ENCODE measurements around the gene NR2C2AP.

NR2C2AP gene

DNA sequence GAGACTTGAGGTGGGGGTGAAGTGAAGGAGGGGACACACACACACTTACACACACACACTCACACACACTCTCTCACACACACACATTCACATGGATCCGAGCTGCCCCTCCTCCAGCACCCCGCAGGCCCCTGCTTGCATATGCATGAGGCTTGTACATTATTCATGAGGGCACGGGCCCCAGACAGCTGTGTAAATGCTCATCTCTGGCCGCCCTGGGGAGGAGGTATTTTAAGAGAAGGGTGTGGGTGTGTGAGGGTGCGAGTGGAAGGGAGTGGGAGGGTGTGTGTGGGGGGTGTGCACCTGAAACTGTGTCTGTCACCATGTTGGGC is 10.9 kb upstream of the NR2C2AP start:
- no peak for DNase-seq

DNA sequence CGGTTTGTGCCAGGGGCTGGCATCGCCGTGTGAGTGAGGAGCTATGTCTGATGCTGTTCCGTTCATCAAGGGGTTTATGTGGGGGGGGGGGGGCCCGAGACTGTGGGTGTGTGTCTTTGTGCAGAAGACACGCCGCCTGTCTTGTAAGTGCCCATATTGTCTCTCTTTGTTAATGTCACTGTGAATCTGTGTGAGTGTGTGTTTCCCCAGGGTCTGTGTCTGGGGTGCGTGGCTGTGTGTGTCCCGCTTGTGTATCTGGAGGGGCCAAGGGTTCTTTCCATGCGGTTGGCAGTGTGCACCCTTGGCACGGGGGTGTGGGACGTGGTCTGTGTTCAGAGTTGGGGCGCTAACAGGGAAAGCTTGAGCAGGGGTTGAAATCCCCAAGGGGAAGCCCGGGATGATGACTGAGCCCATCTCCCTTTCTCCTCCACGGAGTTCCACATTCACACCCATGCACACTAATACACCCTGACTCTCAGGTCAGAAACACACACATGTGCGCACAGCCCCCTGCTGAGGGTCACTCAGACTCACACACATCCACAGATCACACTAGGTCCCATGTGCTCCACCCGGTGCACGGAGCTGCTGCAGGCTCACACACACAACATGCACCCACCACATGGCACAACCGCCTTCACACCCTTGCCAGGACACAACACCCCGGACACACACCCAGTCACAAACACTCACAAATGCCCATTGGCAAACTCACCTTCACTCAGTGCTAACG is 10.4 kb upstream of the NR2C2AP start:
- DNase-seq = no peak

DNA sequence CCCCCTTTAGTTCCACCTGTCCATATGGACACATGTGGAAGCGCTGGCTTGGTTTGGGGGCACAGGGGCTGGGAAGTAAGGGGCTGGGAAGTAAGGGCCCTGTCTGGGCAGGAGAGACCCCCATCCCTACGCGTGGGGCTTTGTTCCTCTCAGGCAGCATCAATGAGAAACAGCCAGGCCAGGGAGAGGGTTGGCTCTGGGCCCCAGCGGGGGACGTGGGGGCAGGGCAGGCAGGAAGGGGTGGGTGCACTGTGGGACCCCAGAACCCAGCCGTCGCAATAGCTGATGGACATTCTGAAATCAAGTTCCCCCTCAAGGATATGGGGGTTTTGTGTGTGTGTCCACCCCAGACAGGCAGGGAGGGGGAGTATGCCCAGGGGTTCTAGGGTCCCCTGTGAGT is 9.7 kb upstream of the NR2C2AP start:
- no peak for DNase-seq

DNA sequence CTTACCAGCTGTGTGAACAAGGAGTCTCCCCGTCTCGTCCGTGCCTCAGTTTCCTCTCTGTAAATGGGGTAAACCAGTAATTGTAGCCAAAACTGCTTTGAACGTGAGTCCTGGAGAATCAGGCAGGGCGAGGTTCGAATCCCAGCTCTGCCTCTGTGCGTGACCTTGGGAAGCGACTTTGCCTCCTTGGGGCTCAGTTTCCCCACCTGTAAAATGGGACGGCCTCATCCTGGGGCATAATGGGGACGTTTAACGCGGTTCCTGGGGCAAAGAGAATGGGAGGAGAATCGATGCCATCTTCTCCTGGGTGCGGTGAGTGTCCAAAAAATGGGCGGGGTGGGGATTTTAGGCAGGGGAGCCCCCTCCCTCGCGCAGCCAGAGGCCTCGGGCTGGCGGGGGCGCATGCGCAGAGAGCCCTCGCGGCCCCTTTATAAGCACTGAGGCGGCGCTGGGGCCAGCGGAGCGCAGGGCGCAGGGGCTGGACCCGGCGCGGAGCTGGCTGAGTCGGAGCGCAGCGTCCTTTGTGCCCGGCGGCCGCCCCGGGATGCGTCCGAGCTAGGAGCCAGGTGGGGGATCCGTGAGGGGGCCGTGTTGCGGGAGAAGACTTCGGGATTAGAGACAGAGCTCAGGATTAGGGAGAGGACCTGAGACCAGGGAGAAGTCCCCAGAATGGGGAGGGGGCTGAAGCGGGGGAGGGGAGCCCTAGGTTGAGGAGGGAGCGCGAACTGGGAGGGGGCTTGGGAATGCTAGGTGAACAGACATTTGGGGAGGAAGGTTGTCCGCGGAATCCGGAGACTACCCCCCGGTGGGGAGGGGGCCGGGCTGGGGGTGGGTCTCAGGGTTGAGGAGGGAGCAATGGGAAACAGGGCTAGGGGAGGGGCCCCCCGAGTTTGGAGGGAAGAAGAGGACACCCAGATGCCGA is 8.5 kb upstream of the NR2C2AP start, which contains the start of gene NCAN:
NCAN (plus strand) TSS at position 460 of the 922 bp plus-strand sequence. CDS start 4,996 bp downstream, outside the sequence.
- DNase-seq = no peak

DNA sequence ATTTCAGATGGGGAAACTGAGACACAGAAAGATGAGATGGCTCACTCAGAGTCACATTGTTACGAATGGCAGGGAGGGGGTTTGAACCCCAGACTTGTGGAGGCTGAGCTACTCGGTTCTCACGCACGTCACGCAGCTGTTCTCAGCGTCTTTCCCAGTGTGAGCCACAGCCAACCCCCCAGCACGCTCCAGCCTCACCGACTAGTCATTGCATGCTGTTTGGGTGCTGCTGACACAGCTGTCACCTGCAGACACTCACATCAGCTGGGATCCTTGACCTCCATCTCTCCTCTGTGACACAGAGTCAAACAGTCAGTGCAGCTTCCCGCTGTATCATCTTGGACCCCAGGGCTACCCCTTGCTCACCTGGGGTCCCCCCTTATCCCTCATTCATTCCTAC is 6.2 kb upstream of the NR2C2AP start:
- no peak for DNase-seq

DNA sequence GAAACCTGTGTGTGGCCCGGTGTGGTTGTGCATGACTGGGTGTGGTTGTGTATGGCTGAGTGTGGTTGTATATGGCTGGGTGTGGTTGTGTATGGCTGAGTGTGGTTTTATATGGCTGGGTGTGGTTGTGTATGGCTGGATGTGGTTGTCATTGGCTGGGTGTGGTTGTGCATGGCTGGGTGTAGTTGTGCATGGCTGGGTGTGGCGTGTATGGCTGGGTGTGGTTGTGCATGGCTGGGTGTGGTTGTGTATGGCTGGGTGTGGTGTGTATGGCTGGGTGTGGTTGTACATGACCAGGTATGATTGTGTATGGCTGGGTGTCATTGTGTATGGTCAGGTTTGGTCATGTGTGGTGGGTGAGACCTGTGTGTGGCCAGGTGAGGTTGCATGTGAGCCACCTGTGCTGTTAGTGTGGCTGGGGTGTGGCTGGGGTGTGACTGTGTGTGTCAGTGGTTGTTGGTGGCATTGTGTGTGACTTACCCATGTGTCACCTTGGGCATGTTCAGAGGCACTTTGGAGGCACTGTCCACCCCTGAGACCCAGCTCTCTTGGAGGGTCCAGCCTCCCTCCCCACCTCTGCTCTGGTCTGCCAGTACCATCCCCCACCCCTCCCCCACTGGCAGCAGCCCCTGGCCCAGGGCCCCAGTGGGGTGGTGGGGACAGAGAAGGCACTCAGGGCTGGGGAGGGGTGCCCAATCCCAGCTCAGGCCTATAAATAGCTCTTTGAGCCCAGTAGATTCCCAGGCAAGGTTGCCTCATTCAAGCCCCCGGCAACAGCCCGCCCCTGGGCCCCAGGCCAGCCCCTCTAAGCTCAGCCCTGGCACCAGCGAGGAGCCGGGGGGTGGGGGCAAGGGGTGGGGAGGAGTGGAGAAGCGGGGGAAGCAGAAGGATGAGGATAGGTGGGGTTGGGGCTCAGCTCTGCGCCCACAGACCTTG is 4.7 kb upstream of the NR2C2AP start:
- DNase-seq = no peak

DNA sequence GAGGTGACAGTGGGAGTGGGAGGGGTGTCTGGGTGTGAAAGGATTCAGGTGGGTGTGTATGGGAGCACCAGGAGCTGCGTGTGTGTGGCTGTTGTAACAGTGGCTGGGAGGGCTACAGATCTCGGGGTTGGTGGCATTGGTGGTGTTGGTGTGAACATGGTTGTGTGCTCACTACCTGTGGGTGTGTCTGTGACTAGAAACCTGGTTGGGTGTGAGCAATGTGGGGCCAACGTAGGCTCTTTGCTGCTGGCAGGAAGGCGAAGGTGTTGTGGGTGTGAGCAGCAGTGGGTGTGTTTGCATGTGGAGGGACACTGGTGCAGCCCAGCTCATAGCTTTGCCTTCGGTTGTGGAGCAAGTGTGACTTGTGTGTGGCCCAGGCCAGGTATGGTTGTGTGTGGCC is 3.7 kb upstream of the NR2C2AP start:
- no peak for DNase-seq

DNA sequence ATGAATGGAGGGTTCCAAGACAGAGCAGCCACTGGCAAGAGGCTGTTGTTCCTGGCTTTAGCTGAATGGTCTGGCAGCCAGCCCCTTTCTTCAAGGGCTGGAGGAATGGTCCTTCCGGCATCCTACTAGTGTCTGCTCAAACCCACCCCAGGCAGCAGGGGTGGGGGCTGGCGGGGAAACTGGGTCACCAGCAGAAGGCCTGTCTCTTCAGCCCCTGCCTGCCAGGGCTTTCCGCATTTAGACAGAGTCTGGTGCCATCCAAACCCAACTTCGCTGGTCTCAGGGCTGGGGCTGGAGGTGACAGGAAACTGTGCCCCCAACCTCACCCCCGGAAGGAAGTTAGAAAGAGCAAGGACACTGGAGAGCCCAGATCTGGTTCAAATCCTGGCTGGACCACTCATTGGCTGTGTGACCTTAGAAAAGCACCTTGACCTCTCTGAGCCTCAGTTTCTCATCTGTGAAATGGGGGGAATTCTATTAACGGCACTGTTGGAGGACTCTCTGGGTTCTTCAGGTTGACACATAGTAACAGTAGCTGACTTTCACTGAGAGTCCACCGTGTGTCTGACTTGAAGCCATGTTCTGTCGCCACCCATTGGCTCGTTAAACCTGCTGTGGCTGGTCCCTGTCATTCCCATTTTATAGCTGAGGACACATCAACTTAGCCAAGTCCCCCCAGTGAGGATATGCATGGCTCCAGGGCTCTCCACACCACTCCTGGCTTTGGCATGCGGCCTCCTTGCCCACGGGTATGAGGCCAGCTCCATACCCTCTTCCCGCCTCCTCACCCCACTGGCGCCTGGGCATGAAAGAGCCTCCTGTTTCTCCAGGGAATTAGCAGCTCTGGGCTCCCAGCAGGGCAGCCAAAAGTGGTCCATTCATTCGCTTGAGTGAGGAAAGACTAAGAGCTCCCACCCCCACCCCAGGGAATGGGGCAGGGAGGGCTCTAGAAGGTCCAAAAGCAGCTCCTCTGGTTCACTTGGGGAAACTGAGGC is 2.5 kb upstream of the NR2C2AP start:
- DNase-seq = no peak

DNA sequence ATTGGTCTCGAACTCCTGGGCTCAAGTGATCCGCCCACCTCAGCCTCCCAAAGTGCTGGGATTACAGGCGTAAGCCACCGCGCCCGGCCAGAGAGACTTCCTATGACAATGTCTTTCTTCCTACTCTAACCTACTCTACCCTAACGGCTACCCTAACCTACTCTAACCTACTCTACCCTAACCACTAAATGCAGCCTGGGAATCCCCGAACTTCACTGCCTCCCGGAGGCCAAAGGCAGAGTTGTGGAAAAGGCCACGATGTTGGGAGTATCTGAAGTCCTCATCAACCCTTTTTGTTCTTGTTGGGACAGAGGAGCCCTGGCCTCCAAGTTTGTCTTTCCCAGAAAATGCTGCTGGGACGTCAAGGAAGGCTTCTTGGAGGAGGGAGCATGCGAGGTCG is 967 bp upstream of the NR2C2AP start:
- no peak for DNase-seq

DNA sequence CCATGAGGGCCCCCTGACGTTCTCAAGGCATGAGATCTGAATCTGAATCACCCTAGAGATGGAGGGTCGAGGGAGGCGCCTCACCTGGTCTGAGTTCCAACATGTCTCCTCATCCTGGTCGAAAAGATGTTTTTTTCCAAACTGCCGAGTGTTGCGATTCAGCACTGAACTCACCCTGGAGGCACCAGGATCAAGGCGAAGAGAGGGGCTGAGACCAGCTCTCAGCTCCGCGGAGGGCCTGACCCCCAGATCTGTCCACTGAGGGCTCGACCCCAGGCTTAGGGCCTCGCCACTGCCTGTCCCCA is 555 bp downstream of the NR2C2AP start:
- DNase-seq = no peak

DNA sequence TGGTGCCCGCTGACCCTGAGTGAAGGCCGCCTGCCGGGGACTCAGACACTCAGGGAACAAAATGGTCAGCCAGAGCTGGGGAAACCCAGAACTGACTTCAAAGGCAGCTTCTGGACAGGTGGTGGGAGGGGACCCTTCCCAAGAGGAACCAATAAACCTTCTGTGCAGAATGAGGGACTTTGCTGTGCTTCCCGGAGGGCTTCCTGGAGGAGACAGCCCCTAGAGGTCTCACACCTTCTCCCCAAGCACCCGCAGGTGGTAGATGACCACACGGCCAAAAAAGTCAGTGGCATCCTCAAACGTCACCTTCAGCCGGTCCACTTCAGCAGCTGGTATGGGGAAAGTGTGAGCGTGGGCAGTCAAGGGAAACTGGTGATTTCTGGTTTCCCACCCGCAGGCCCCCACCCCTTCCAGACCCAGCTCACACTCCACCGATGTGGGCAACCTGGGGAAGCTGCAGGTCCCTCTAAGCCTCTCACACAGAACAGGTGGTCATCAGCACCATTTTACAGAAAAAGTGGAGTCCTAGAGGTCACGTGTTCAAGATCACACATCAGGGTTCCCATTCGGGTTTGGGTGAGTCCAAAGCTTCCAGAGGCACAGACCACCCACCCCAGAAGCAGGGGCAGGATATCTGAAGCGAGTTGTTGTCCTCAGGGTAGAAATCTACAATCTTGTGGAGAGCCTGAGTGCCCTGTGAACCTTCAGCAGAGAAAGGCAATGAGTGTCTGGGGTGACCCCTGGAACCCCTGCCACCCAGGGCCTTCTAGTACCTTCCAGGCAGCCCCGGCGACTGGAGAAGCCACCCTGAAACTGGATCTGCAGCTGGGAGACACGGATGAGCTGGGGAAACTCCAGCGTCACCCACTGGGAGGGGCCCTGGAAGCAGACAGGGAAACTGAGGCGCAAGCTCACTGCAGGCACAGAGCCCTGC is 1.2 kb downstream of the NR2C2AP start:
- DNase-seq = no peak

DNA sequence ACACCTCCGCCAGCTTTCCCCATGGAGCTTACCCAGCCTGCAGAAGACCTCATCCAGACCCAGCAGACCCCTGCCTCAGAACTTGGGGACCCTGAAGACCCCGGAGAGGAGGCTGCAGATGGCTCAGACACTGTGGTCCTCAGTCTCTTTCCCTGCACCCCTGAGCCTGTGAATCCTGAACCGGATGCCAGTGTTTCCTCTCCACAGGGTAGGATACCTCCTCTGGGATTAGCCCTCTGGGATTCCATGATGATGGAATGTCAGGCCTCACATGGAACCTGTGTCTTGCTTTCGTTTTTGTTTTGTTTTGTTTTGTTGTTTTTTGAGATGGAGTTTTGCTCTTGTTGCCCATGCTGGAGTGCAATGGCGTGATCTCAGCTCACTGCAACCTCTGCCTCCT is 9.3 kb downstream of the NR2C2AP start:
- DNase-seq = no peak

DNA sequence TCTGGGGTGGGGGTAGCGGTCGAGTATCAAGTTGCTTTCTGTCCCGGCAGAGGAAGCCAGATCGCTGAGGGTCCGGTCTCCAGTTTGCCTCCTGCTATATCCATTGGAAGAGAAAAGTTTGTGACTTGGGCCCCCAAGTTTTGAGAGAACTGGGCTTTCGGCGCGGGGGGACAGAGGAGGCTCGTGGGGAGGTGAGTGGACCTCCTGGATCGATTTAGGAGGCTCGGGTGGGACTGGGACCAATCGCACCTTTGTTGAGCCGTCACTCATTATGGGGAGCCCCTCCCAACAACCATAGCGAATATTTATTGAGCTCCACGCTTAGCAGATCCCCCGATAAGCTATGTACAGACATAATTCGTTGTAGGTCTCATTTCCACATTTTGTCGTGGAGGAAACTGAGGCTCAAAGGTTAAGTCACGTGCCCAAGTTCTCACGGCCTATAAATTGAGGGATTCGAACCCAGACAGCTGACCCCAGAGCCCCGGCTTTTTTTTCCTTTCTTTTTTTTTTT is 10.2 kb downstream of the NR2C2AP start:
- no peak for DNase-seq

DNA sequence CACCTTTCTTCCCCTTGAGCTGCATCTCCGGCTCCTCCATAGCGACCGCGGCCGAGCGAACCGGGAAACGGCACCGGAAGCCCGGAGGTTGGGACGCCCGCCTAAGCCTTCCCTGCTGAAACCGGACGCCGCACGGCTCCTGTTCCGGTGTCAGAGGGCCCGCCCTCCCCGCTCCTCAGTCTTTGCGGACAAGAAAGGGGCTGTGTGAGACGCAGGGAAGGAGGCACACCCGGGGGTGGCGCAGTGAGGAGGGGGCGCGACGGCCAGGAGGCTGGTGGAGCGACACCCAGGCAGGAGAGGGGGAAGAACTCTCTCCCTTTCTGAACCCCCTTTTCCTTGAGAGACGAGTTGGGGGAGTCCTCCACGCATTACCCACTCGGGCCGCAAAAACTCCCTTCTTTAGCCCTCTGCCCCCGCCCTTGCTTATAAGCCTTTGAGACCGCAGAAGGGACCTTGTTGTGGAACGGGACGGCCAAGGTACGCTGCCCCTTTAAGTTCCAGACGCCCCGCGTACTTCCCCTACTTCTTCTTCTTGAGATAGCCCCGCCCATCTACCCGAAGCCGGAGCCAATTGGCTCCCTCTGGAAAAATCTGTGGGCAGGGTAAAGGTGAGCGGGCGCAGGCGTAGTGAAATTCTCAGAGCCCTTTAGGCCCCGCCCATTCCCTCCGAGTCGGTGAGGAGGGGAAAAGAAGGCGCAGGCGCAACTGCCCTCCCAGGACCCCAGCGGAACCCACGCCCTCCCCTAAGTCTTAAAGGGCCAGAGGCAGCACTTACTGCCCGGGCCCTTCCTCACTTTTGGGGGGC is 10.9 kb downstream of the NR2C2AP start, which contains the start of the genes BORCS8 and RFXANK:
BORCS8 (minus strand) TSS at position 75 of the 805 bp plus-strand sequence; CDS start at position 40, 35 bp downstream.
RFXANK (plus strand) TSS at position 181 of the 805 bp plus-strand sequence. CDS start 1,689 bp downstream, outside the sequence.
- peak; percentile 100 for DNase-seq

DNA sequence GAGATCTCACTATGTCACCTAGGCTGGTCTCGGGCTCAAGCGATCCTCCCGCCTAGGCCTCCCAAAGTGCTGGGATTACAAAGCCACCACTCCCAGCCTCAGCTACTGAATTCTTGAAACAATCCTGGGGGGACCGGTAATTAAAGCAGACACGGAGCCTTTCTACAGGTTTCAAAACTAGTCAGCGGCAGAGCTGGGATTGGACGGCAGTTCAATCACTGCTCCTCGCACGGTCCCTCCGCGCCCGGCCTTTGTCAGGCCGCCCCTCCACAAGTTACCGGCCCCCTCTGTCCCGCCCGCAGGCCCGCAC is 11.5 kb downstream of the NR2C2AP start:
- DNase-seq = no peak

DNA sequence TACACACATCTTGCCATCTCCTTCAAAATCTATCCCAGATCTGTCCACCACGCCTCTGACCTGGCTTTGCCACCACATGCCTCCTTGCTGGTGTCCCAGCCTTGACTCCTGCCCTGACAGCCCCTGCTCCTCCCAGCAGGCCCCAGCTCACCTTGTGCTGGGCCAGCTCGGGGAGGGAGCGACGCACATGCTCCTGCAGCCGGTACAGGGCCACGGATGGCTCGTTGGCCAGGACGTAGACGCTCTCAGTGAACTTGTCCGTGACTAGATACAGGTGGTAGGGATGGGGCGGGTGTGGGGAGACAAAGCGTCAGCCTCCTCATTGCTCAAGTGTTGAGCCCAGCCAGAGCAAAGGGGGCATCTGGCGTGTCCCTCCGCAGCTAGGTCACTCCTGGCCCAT is 16.5 kb downstream of the NR2C2AP start:
- no peak for DNase-seq

DNA sequence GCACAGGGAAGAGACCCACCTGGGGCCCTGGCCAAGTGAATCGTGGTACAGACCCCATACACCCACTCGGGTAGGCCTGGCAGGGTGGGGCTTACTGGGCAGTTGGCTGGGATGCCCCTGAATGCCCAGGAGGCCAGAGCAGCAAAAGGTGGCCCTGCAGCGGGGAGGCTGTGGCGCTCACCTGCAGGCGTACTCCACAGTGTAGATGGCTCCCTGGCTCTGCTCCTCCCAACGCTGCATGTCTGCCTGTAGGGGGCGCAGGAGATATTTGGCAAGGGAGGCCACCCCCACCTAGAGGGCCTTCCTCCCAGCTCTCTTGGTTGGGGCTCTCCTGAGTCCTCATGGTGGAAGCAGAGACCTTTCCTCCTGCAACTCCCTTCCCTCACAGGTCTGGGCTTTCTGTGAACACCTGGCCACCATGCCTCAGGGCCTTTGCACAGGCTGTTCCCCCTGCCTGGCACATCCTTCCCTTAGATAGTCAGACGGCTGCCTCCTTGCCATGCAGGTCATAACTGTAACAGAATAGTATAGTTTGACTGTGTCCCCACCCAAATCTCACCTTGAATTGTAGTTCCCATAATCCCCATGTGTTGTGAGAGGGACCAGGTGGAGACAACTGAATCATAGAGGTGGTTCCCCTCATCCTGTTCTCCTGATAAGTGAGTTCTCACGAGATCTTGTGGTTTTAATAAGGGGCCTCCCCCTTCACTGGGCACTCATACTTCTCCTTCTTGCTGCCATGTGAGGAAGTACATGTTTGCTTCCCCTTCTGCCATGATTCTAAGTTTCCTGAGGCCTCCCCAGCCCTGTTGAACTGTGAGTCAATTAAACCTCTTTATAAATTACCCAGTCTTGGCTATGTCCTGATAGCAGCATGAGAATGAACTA is 17.1 kb downstream of the NR2C2AP start:
- peak; percentile 72 for DNase-seq

DNA sequence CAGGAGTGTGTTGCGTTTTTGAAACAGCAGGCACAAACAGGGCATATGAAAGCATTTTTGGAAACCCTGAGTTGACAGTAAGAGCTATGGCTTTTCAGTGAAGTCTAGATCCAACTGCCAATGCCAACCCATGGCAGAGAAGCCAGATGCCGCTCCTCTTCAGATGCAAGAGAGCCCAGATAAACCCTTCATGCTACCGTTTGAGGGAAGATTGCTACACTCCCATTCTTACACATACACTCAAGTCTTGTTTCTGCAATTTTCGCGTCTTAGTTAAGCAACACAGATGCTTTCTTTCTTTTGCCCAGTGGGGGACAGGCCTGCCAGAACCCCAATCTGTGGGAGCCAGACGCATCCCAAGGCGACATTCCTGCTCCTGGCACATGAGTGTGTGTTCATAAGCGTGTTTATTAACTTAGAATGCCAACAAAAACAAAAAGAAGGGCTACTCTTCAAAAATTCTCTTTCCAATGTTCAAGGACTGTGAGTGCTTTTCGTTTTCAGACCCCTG is 21.7 kb downstream of the NR2C2AP start:
- no peak for DNase-seq

Data from activated CD4-positive, alpha-beta T cell treated with anti-CD3 and anti-CD28 coated beads for 48 hours (primary cell).